HG03521 (cell line): Measurements from ENCODE around the gene CDK2AP2.
A peak's percentile ranks its signal among the peaks of the same experiment; 100 is the strongest.
"Not testable (repeated sequence)": the region's sequence is repeated elsewhere in the genome, so short reads cannot be mapped to it uniquely, and the experiment has no call there.

Source experiments
- ATAC-seq: cut with Tn5 transposase; IDR thresholded peaks from one replicate; pipeline ENCODE4 v1.9.1; 2021; ENCODE audit warnings: mild to moderate bottlenecking, moderate library complexity; ENCODE audit not compliant: unreplicated experiment

Gene CDK2AP2

DNA sequence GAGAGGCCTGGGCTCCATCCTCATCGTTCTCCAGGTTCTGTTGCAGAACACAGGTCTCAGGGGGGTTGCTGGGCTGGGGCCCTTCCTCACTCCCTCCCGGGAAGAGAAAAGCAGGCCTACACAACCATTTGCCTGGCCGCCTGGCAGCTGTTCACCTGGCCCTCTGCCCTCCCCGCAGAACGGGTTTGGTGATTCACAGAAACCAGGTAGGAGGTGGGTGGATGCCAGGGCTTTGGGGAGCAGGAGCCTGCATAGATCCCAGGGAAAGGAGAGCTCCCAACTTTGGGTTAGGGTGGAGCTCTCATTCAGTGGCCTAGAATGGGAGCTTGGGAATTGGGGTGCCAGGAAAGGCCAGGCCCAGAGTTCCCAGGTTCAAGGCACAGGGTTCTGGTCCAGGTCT lies 39.9 kb downstream of the CDK2AP2 start:
- no peak for ATAC-seq

GRCh38 chr11:67466962-67467771 lies 40.8 kb downstream of the CDK2AP2 start:
- ATAC-seq = no peak

DNA sequence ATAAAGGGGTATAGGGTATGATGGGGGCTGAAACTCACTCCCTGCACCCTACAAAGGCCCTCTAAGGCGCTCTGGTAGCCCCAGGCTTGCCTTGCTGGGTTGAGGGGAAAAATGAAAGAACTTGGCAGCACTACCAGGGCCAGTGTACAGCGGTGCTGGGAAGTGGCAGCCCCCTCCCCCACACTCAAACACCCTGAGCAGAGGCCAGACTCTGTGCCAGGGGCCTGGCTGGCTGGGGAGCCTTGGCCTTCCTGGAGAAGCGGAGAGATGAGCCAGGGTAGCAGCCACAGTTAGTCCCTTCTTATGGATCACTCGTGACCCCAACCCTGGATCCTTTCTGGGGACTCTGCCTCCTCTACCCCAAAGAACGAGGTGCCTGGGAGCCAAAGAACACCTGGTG lies 41.6 kb downstream of the CDK2AP2 start:
- no peak for ATAC-seq

GRCh38 chr11:67465530-67465929 lies 42.4 kb downstream of the CDK2AP2 start:
- not testable (repeated sequence) for ATAC-seq

GRCh38 chr11:67465189-67465510 lies 42.8 kb downstream of the CDK2AP2 start:
- ATAC-seq = no peak

DNA sequence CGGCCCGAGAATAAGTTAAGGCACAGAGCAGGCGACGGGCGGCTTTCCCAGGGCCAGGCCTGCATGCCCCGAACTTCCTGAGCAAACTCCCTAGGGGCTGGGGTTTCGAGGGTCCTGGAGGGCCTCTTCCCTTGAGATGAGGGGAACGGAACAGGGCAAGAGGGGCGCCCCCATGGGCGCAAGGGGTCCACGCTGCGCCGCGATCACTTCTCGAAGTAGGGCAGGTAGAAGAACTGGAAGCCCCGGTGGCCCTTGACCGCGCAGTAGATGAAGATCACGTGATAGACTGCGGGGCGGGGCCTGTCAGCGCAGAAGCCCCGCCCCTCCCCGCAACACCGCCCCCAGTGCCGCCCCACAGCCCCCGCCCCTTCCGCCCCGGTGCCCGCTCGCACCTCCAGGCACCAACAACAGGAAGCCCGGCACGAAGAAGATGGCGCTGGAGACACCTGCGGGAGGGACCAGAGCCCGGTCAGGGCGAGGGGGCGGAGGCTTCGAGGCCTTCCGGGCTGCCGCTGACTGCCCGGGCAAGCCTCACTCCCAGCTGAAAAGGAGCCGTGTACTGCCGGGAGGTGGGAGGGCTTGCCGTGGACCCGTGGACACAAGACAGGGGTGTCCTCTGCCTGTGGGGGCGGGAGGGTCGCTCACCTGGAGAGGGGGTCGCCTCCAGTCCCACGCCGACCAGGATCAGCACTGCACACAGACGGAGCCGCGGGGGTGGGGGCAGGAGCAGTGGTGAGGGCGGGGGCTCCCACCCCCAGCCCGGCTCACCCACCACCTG lies 43.4 kb downstream of the CDK2AP2 start:
- ATAC-seq = peak; percentile 52

GRCh38 chr11:67463680-67464410 lies 44.1 kb downstream of the CDK2AP2 start:
- ATAC-seq = no peak

- ATAC-seq = no peak
Measured at GRCh38 chr11:67463186-67463585, 44.8 kb downstream of the CDK2AP2 start.

DNA sequence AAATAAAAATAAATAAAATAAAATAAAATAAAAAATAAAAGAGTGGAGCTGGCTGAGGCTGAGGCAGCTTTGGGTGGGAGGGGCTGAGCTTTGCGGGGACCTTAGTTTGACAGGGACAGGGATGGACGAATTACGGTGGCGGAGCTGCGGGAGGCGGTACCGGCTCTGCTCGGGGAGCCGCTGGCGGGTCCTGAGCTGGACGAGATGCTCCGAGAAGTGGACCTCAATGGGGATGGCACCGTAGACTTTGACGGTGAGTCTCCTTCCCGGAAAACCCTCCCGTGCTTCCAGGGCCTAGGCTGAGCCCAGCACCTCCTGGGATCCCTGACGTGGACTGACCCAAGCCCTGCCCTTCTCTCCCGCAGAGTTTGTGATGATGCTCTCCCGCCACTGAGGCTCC lies 49.7 kb downstream of the CDK2AP2 start:
- no peak for ATAC-seq

DNA sequence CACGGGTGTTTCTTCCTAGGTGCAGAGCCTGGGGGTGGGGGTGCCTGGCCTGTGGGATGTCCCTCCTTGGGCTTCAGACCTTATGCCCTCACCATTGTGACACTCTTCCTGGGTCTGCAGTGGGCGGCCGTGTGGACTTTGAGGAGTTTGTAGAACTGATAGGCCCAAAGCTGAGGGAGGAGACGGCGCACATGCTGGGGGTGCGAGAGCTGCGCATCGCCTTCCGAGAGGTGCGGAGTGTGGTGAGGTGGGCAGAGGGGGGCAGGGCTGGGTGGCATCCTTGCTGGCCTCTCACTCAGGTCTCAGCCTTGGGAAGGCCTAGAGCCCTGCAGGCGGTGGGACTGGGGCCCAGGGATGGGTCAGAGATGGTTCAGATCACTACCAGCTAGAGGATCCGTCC lies 50.5 kb downstream of the CDK2AP2 start:
- no peak for ATAC-seq
